Measurements from ENCODE around the gene GAB1. TPM values are rescaled to one million over a fixed set of nuclear protein-coding genes. Genes with fewer than 3 reads are reported as not detected.
A peak's percentile ranks its signal among the peaks of the same experiment; 100 is the strongest.

GAB1 gene
- total RNA-seq, 1 donor from 2014 or later: 44.6 TPM

DNA sequence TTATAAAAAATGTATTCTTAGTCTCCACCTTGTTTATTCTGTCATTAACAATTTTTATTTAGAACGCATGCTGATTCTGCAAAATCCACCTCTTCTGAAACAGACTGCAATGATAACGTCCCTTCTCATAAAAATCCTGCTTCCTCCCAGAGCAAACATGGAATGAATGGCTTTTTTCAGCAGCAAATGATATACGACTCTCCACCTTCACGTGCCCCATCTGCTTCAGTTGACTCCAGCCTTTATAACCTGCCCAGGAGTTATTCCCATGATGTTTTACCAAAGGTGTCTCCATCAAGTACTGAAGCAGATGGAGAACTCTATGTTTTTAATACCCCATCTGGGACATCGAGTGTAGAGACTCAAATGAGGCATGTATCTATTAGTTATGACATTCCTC, 101.3 kb downstream of the GAB1 start:
- no peak for DNase-seq (ENCODE audit: low spot score in 2 of 2, unreplicated experiment in 2 of 2)
- H3K36me3 Mint-ChIP-seq: peaks cover 35% of the 10 kb centered on the region
- H3K27me3 Mint-ChIP-seq (ENCODE audit: low read depth): no peaks in the 10 kb centered on the region
- H3K4me1 Mint-ChIP-seq: no peaks in the 10 kb centered on the region
- H3K4me3 Mint-ChIP-seq: no peak overlapping the region
- TF ChIP-seq, protein P1, sequence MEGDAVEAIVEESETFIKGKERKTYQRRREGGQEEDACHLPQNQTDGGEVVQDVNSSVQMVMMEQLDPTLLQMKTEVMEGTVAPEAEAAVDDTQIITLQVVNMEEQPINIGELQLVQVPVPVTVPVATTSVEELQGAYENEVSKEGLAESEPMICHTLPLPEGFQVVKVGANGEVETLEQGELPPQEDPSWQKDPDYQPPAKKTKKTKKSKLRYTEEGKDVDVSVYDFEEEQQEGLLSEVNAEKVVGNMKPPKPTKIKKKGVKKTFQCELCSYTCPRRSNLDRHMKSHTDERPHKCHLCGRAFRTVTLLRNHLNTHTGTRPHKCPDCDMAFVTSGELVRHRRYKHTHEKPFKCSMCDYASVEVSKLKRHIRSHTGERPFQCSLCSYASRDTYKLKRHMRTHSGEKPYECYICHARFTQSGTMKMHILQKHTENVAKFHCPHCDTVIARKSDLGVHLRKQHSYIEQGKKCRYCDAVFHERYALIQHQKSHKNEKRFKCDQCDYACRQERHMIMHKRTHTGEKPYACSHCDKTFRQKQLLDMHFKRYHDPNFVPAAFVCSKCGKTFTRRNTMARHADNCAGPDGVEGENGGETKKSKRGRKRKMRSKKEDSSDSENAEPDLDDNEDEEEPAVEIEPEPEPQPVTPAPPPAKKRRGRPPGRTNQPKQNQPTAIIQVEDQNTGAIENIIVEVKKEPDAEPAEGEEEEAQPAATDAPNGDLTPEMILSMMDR (IDR thresholded peaks at IDR 0.05; ENCODE audit: unreplicated experiment): no peak
- H3K27ac Mint-ChIP-seq: no peak overlapping the region
- H3K9me3 Mint-ChIP-seq: no peaks in the 10 kb centered on the region

DNA sequence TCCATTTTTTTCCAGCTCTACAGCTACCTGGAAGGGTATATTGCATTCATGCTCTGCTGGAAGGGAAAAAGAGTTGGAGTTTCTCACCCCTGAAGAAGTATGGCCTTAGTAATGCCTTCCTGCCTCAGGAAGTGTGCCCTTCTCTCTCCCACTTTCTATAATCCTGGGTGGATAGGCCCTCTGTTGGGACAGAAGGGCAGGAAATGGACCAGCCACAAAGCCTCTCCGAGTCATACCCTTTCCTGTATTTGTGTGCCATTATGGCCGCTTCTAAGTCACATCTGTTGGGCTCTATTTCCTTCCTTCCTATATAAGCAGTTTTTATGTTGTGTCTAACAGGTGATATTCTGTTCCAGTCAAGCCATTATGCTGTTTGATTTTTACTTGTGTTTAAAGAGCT, 102.0 kb downstream of the GAB1 start:
- no peaks in the 10 kb centered on the region for H3K27me3 Mint-ChIP-seq (ENCODE audit: low read depth)
- DNase-seq (ENCODE audit: low spot score in 2 of 2, unreplicated experiment in 2 of 2): no peak
- no peak overlapping the region for H3K27ac Mint-ChIP-seq
- peaks cover 29% of the 10 kb centered on the region for H3K36me3 Mint-ChIP-seq
- H3K4me1 Mint-ChIP-seq: no peaks in the 10 kb centered on the region
- no peak overlapping the region for H3K4me3 Mint-ChIP-seq
- no peaks in the 10 kb centered on the region for H3K9me3 Mint-ChIP-seq
- TF ChIP-seq, protein P1 (IDR thresholded peaks at IDR 0.05; ENCODE audit: unreplicated experiment): no peak

DNA sequence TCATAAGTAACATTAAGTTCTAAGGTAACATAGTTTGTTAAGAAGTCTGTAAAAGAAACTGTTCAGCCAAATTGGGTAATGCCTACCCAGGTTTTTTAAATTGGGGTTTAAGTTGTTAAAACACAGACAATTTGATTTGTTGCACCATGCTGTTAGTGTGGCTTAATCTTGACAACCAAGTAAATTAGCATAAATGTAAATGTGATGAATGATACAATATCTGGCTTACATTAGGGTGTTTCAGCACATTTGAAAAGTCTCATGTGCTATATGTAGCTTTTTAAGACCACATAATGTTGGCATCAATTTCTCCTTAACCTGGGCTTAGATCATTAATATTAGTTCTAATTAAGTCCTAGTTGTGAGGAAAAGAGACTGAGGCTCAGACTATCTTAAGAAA, 104.4 kb downstream of the GAB1 start:
- H3K9me3 Mint-ChIP-seq: peaks cover 5% of the 10 kb centered on the region
- no peak overlapping the region for H3K4me3 Mint-ChIP-seq
- peaks cover 37% of the 10 kb centered on the region for H3K36me3 Mint-ChIP-seq
- H3K4me1 Mint-ChIP-seq: no peaks in the 10 kb centered on the region
- no peaks in the 10 kb centered on the region for H3K27me3 Mint-ChIP-seq (ENCODE audit: low read depth)
- no peak for DNase-seq (ENCODE audit: low spot score in 2 of 2, unreplicated experiment in 2 of 2)
- no peak overlapping the region for H3K27ac Mint-ChIP-seq
- TF ChIP-seq, protein P1 (IDR thresholded peaks at IDR 0.05; ENCODE audit: unreplicated experiment): no peak

DNA sequence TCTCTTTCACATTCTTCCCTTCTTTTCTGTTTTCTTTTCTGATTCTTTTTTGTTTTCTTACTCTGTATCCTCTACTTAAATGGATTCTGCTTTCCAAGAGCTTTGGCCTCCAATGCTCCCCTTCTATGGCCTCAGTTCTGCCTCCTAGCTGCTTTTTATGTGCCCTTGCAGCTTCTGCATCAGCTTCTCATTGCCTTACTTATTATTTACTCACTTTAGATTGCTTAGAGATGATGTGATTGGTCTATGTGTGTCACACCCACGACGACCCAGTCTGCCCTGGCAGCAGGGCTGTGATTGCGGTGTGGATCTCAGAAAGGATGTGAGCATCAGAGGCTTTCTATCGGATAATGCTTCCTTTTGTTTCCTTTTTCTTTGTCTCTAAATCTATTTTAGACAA, 105.0 kb downstream of the GAB1 start:
- Mint-ChIP-seq H3K27me3 (ENCODE audit: low read depth) (no peaks in the 10 kb centered on the region), H3K36me3 (peaks cover 37% of the 10 kb centered on the region), H3K4me3 (no peak overlapping the region), H3K27ac (no peak overlapping the region), H3K4me1 (no peaks in the 10 kb centered on the region), H3K9me3 (peaks cover 5% of the 10 kb centered on the region)
- no peak for DNase-seq (ENCODE audit: low spot score in 2 of 2, unreplicated experiment in 2 of 2)
- TF ChIP-seq, protein P1 (IDR thresholded peaks at IDR 0.05; ENCODE audit: unreplicated experiment): no peak

DNA sequence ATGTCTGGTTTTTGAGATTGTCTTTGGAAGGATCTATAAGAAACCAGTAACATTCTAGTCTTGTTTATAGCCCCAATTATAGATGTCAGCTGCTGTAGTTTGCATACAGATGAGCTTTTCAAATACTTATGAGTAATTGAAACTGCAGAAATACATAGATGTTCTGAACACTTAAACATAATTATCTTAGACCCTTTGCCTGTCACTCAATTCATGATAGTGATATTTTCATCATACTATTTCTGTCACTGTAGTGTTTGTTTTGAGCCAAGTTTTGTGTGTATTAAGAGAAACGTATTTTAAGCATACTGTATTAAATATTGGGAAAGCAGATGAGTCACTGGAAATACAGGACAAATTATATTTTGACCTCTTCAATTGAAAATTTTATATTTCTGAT, 107.1 kb downstream of the GAB1 start:
- no peak overlapping the region for H3K27ac Mint-ChIP-seq
- no peaks in the 10 kb centered on the region for H3K4me1 Mint-ChIP-seq
- H3K4me3 Mint-ChIP-seq: no peak overlapping the region
- TF ChIP-seq, protein P1 (IDR thresholded peaks at IDR 0.05; ENCODE audit: unreplicated experiment): no peak
- H3K36me3 Mint-ChIP-seq: peaks cover 29% of the 10 kb centered on the region
- H3K27me3 Mint-ChIP-seq (ENCODE audit: low read depth): no peaks in the 10 kb centered on the region
- no peak for DNase-seq (ENCODE audit: low spot score in 2 of 2, unreplicated experiment in 2 of 2)
- H3K9me3 Mint-ChIP-seq: peaks cover 5% of the 10 kb centered on the region

DNA sequence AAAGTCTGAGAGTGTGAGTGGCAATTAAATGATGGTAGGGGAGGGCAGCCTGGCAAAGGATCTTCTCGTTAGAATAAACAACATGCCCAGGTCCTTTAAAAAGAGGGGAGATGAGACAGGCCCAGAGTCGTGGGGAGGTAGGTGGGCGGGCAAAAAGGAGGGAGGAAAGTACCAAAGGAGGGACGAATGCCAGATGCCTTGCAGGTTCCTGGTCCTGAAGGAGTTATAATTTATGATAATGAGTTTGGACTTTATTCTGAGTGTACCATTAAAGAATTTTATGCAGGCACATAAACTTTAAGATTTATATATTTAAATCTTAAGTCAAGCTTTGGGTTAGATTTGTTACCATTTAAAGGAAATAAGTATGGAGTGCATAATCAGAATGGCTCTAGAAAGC, 114.5 kb downstream of the GAB1 start:
- no peak for DNase-seq (ENCODE audit: low spot score in 2 of 2, unreplicated experiment in 2 of 2)
- no peaks in the 10 kb centered on the region for H3K27me3 Mint-ChIP-seq (ENCODE audit: low read depth)
- H3K4me1 Mint-ChIP-seq: peaks cover 5% of the 10 kb centered on the region
- peaks cover 33% of the 10 kb centered on the region for H3K36me3 Mint-ChIP-seq
- TF ChIP-seq, protein P1 (IDR thresholded peaks at IDR 0.05; ENCODE audit: unreplicated experiment): no peak
- H3K27ac Mint-ChIP-seq: peak overlapping the region; percentile 15
- no peak overlapping the region for H3K4me3 Mint-ChIP-seq
- no peaks in the 10 kb centered on the region for H3K9me3 Mint-ChIP-seq

Data from mesothelial cell of epicardium (in vitro differentiated cells).